OCI-LY1 (cell line): Measurements from ENCODE around the gene CIDEC.
A peak's percentile ranks its signal among the peaks of the same experiment; 100 is the strongest.

ENCODE experiments used
- H2AFZ ChIP-seq: fragments of 200-600 bp; sonication (generic), shearing (Covaris generic); 2 replicates; pipeline ENCODE4 v1.6.0; 2014; ENCODE audit warnings: antibody characterized with exemption, mild to moderate bottlenecking, low read length
- H3F3A ChIP-seq: fragments of 200-600 bp; sonication (generic), shearing (Covaris generic); 2 replicates; pipeline ENCODE4 v1.6.0; 2014; ENCODE audit warnings: mild to moderate bottlenecking, antibody characterized with exemption, low read length, moderate library complexity; ENCODE audit not compliant: insufficient read depth
- H3K27ac ChIP-seq: fragments of 200-600 bp; sonication (generic); 2 replicates; pipeline ENCODE4 v1.5.1; 2014; ENCODE audit warnings: low read length, mixed run types, mild to moderate bottlenecking, low read depth; ENCODE audit not compliant: poor library complexity, severe bottlenecking
- H3K27me3 ChIP-seq: fragments of 200-600 bp; sonication (generic); 2 replicates; pipeline ENCODE4 v1.6.0; 2014; ENCODE audit warnings: antibody characterized with exemption, mild to moderate bottlenecking, low read length, moderate library complexity; ENCODE audit not compliant: insufficient read depth
- H3K36me3 ChIP-seq: fragments of 200-600 bp; sonication (generic); 2 replicates; pipeline ENCODE4 v1.6.1; 2014; ENCODE audit warnings: mild to moderate bottlenecking, antibody characterized with exemption, low read length, moderate library complexity, mixed read lengths; ENCODE audit not compliant: insufficient read depth
- H3K4me1 ChIP-seq: fragments of 200-600 bp; sonication (generic); 2 replicates; pipeline ENCODE4 v1.5.1; 2014; ENCODE audit warnings: mild to moderate bottlenecking, low read length, moderate library complexity; ENCODE audit not compliant: insufficient read depth, severe bottlenecking
- H3K4me2 ChIP-seq: fragments of 200-600 bp; sonication (generic), shearing (Covaris generic); 2 replicates; pipeline ENCODE4 v1.6.1; 2014; ENCODE audit warnings: low read length
- H3K4me3 ChIP-seq: fragments of 200-600 bp; sonication (generic); 2 replicates; pipeline ENCODE4 v1.5.1; 2014; ENCODE audit warnings: low read length, low read depth, mild to moderate bottlenecking, mixed read lengths; ENCODE audit not compliant: poor library complexity, severe bottlenecking
- H3K79me2 ChIP-seq: fragments of 200-600 bp; shearing (Covaris generic); 2 replicates; pipeline ENCODE4 v1.6.1; 2016; ENCODE audit warnings: mixed run types, low read length, mixed read lengths; ENCODE audit not compliant: insufficient read depth
- H3K9ac ChIP-seq: fragments of 200-600 bp; sonication (generic), shearing (Covaris generic); 2 replicates; pipeline ENCODE4 v1.6.1; 2014; ENCODE audit warnings: mild to moderate bottlenecking, low read length, mixed read lengths
- H3K9me2 ChIP-seq: fragments of 200-600 bp; sonication (generic), shearing (Covaris generic); 2 replicates; pipeline ENCODE4 v1.6.1; 2014; ENCODE audit warnings: low read depth, mild to moderate bottlenecking, low read length, mixed read lengths
- H3K9me3 ChIP-seq: fragments of 200-600 bp; shearing (Covaris generic); 2 replicates; pipeline ENCODE4 v1.6.1; 2014; ENCODE audit warnings: low read length, mixed read lengths
- H4K20me1 ChIP-seq: fragments of 200-600 bp; sonication (generic), shearing (Covaris generic); 2 replicates; pipeline ENCODE4 v1.6.0; 2016; ENCODE audit warnings: mild to moderate bottlenecking, low read length; ENCODE audit not compliant: insufficient read depth
- EZH2 ChIP-seq: fragments of 200-600 bp; sonication (generic), shearing (Covaris generic); IDR thresholded peaks from 2 replicates; pipeline ENCODE4 v1.8.0; 2017; ENCODE audit warnings: borderline replicate concordance, mixed run types, mild to moderate bottlenecking, antibody characterized with exemption, low read length, moderate library complexity, mixed read lengths
- TF ChIP-seq, protein P1 (sequence below): fragments of 200-600 bp; sonication (generic), shearing (Covaris generic); IDR thresholded peaks from 2 replicates; pipeline ENCODE4 v1.5.1; 2017; ENCODE audit warnings: mild to moderate bottlenecking, antibody characterized with exemption, low read length, moderate library complexity, mixed read lengths

CIDEC gene

DNA sequence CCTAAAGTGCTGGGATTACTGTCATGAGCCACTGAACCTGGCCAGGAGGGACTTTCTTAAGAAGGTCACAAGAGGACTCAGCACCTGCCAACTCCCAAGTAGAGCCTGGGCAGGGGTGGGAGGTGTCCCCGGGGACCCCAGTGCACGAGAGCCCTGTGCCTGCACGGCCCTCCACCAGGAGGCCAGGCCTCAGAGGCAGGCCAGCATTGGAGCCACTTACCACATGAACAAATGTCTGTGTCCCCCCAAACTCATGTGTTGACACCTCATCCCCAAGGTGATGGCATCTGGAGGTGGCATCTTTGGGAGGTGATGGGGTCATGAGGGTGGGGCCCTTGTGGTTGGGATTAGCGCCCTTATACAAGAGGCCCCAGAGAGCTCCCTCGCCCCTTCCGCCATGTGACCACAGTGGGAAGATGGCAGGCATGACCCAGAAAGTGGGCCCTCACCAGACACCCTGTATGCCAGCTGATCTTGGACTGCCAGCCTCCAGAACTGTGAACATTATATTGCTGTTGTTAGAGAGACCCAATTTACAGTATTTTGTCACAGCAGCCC, 33.0 kb downstream of the CIDEC start:
- H3K4me2 ChIP-seq = no peak overlapping the region
- H3K4me3 ChIP-seq = no peak overlapping the region
- H3F3A ChIP-seq = no peaks in the 10 kb centered on the region
- H3K27ac ChIP-seq = no peak overlapping the region
- no peaks in the 10 kb centered on the region for H3K27me3 ChIP-seq
- H3K9ac ChIP-seq = no peak overlapping the region
- H3K9me3 ChIP-seq = no peaks in the 10 kb centered on the region
- no peaks in the 10 kb centered on the region for H4K20me1 ChIP-seq
- H3K4me1 ChIP-seq = peaks cover 18% of the 10 kb centered on the region
- no peak overlapping the region for H2AFZ ChIP-seq
- H3K36me3 ChIP-seq = peaks cover 5% of the 10 kb centered on the region
- no peak for TF ChIP-seq EZH2
- TF ChIP-seq, protein P1, sequence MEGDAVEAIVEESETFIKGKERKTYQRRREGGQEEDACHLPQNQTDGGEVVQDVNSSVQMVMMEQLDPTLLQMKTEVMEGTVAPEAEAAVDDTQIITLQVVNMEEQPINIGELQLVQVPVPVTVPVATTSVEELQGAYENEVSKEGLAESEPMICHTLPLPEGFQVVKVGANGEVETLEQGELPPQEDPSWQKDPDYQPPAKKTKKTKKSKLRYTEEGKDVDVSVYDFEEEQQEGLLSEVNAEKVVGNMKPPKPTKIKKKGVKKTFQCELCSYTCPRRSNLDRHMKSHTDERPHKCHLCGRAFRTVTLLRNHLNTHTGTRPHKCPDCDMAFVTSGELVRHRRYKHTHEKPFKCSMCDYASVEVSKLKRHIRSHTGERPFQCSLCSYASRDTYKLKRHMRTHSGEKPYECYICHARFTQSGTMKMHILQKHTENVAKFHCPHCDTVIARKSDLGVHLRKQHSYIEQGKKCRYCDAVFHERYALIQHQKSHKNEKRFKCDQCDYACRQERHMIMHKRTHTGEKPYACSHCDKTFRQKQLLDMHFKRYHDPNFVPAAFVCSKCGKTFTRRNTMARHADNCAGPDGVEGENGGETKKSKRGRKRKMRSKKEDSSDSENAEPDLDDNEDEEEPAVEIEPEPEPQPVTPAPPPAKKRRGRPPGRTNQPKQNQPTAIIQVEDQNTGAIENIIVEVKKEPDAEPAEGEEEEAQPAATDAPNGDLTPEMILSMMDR = no peak
- H3K9me2 ChIP-seq = no peaks in the 10 kb centered on the region
- H3K79me2 ChIP-seq = no peaks in the 10 kb centered on the region

DNA sequence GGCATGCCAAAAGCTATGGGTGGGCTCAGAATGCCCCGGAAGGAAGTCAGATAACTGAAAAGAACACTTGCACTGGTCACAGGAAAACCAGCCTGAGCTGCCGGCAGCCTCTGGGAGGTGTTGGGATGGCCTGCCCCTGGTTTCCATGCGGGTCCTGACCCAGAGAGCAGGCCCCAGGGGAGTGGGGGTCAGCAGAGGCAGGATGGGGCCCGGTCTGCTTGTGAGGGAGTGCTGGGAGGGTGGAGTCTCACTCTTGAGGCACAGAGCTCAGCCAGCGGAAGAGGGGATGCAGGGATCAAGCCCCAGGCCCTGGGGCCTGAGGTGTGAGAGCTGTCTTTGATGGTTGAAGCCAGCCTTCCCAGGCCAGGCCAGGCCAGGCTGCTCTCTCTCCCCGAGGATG, 33.8 kb downstream of the CIDEC start:
- no peaks in the 10 kb centered on the region for H3F3A ChIP-seq
- no peak overlapping the region for H3K4me3 ChIP-seq
- H3K4me2 ChIP-seq = no peak overlapping the region
- no peak overlapping the region for H3K27ac ChIP-seq
- H2AFZ ChIP-seq = no peak overlapping the region
- H3K9me3 ChIP-seq = no peaks in the 10 kb centered on the region
- no peaks in the 10 kb centered on the region for H3K9me2 ChIP-seq
- H3K79me2 ChIP-seq = no peaks in the 10 kb centered on the region
- H3K4me1 ChIP-seq = peaks cover 19% of the 10 kb centered on the region
- H3K27me3 ChIP-seq = no peaks in the 10 kb centered on the region
- peaks cover 13% of the 10 kb centered on the region for H3K36me3 ChIP-seq
- TF ChIP-seq EZH2 = no peak
- TF ChIP-seq, protein P1 = no peak
- H4K20me1 ChIP-seq = no peaks in the 10 kb centered on the region
- H3K9ac ChIP-seq = no peak overlapping the region

DNA sequence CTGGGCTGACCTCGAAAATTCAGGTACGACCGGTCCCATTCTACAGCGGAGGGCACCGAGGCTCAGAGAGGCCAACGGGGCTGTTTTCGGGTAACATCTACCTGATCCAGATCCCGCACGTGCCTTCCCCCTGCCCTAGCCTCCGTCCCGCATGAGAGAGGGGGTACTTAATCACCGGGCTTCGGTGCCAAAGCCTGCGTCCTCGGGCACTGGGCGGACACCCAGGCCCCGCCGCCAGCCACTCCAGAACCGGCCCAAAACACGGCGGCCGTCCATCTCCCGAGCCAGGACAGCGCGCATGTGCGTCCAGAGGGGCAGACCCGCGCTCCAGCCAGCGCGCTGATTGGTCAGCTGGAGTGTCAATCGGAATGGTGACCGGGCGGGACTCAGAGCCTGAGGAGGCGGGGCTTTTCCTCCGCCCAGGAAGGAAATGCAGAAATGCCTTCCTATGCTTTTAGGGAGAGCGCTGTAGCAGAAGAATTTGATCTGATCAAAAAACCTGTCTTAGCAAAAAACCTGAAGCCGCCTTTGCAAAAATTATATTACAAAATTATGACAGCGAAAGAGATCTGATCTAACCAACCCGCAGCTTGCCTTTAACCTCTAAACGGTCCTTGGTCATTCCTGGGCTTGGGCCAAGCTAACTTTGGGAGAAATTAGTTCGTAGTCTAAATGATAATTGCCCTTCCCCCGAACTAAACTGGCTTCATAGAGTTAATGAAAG, 36.2 kb downstream of the CIDEC start, which contains the start of gene RPUSD3:
RPUSD3 (minus strand) TSS at position 294 of the 724 bp plus-strand sequence; CDS start at position 276, 18 bp downstream.
- peak within 1 kb of the TSS; percentile 98 for H3K4me2 ChIP-seq
- H3K4me3 ChIP-seq = peak within 1 kb of the TSS; percentile 99
- no peak for TF ChIP-seq EZH2
- TF ChIP-seq, protein P1 = no peak
- no peaks in the 10 kb centered on the region for H3K9me3 ChIP-seq
- no peaks in the 10 kb centered on the region for H3K79me2 ChIP-seq
- peaks cover 19% of the 10 kb centered on the region for H3K4me1 ChIP-seq
- H4K20me1 ChIP-seq = no peaks in the 10 kb centered on the region
- H3K27ac ChIP-seq = peak within 1 kb of the TSS; percentile 56
- no peaks in the 10 kb centered on the region for H3K9me2 ChIP-seq
- peaks cover 33% of the 10 kb centered on the region for H3K36me3 ChIP-seq
- peak within 1 kb of the TSS; percentile 96 for H3K9ac ChIP-seq
- H3K27me3 ChIP-seq = no peaks in the 10 kb centered on the region
- peak within 1 kb of the TSS; percentile 95 for H2AFZ ChIP-seq
- no peaks in the 10 kb centered on the region for H3F3A ChIP-seq
